GM10266 (cell line): ENCODE results near the gene NOA1.
"Not testable (repeated sequence)": the region's sequence is repeated elsewhere in the genome, so short reads cannot be mapped to it uniquely, and the experiment has no call there.

Source experiments
- DNase-seq: peaks from one replicate; pipeline ENCODE4 v3.0.0; 2012; ENCODE audit errors: extremely low spot score
- CTCF ChIP-seq: IDR thresholded peaks from 2 replicates; pipeline ENCODE4 v1.5.1; 2012; ENCODE audit warnings: mild to moderate bottlenecking, low read depth; ENCODE audit not compliant: control insufficient read depth, insufficient read depth; ENCODE audit errors: missing control alignments

The NOA1 gene

GRCh38 chr4:56931924-56932323 lies 45.5 kb downstream of the NOA1 start:
- TF ChIP-seq CTCF, result no peak
- DNase-seq, result no peak

- TF ChIP-seq CTCF, result no peak
- no peak for DNase-seq
Observed at GRCh38 chr4:56930638-56931037, 46.8 kb downstream of the NOA1 start.

- TF ChIP-seq CTCF, result no peak
Observed at GRCh38 chr4:56927196-56927595, 50.2 kb downstream of the NOA1 start.

GRCh38 chr4:56914977-56915376 lies 62.4 kb downstream of the NOA1 start:
- not testable (repeated sequence) for DNase-seq

More at GRCh38 chr4:56927196-56927595, 50.2 kb downstream of the NOA1 start:
- DNase-seq, result no peak

GRCh38 chr4:56914336-56914735 lies 63.1 kb downstream of the NOA1 start:
- no peak for DNase-seq
- no peak for TF ChIP-seq CTCF
